ENCODE results near the gene APOF.
A peak's percentile ranks its signal among the peaks of the same experiment; 100 is the strongest.

The APOF gene

DNA sequence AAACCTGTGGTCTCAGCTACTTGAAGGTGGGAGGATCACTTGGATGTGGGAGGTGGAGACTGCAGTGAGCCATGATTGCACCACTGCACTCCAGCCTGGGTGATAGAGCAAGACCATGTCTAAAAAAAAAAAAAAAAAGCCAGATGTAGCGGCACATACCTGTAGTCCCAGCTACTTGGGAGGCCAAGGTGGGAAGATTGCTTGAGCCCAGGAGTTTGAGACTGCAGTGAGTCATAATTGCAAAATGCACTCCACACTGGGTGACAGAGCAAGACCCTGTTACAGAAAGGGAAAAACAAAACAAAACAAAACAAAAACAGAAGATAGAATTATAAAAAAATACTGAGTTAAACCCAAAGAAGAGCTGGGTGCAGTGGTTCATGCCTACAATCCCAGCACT, 29.1 kb upstream of the APOF start:
- Histone ChIP-seq H3K27ac (ENCODE audit: low read depth, low read length) (no peak overlapping the region), H2AFZ (ENCODE audit: low read length, unreplicated experiment) (no peak overlapping the region), H3K4me3 (ENCODE audit: low read depth, low read length) (no peak overlapping the region), H3K27me3 (ENCODE audit: insufficient read depth, low read length) (no peaks in the 10 kb centered on the region), H3K79me2 (ENCODE audit: control insufficient read depth, insufficient read depth, low read length, unreplicated experiment) (no peaks in the 10 kb centered on the region), H3K36me3 (ENCODE audit: insufficient read depth, low read length) (no peaks in the 10 kb centered on the region), H3K4me1 (ENCODE audit: control insufficient read depth, insufficient read depth, low read length, unreplicated experiment) (peaks cover 3% of the 10 kb centered on the region)

- Histone ChIP-seq H3K79me2 (ENCODE audit: control insufficient read depth, insufficient read depth, low read length, unreplicated experiment) (no peaks in the 10 kb centered on the region), H3K4me3 (ENCODE audit: low read depth, low read length) (no peak overlapping the region), H3K27me3 (ENCODE audit: insufficient read depth, low read length) (no peaks in the 10 kb centered on the region), H3K4me1 (ENCODE audit: control insufficient read depth, insufficient read depth, low read length, unreplicated experiment) (peaks cover 14% of the 10 kb centered on the region), H3K27ac (ENCODE audit: low read depth, low read length) (no peak overlapping the region), H2AFZ (ENCODE audit: low read length, unreplicated experiment) (no peak overlapping the region), H3K36me3 (ENCODE audit: insufficient read depth, low read length) (no peaks in the 10 kb centered on the region)
Observed at GRCh38 chr12:56389412-56389811, 26.8 kb upstream of the APOF start.

DNA sequence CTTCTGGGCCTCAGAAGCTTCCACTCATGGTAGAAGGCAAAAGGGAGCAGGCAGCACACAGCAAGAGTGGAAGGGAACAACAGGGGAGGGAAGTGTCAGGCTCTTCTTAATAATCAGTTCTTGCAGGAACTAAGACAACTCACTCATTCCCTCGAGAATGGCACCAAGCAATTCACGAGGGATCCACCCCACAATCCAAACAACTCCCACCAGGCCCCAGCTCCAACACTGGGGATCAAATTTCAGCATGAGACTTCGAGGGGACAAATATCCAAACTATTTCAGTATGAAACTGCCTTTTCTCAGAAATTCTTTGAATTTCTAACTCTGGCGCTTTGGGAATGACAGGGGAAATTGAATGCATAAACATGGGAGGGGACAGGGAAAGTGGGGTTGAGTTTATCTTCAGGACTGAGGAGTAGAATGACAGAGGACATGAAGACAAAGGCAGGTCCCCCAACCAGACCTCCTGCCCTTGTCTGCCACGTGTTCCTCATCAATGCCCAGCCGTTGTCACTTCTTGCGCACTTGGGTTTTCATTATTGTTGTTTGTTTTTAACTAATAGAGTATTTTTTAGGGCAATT, 24.6 kb upstream of the APOF start:
- no peaks in the 10 kb centered on the region for H3K79me2 ChIP-seq (ENCODE audit: control insufficient read depth, insufficient read depth, low read length, unreplicated experiment)
- H3K27me3 ChIP-seq (ENCODE audit: insufficient read depth, low read length), result no peaks in the 10 kb centered on the region; the same call in 1 of the 2 replicates
- no peaks in the 10 kb centered on the region for H3K36me3 ChIP-seq (ENCODE audit: insufficient read depth, low read length)
- no peak overlapping the region for H3K27ac ChIP-seq (ENCODE audit: low read depth, low read length)
- no peak overlapping the region for H3K4me3 ChIP-seq (ENCODE audit: low read depth, low read length)
- H3K4me1 ChIP-seq (ENCODE audit: control insufficient read depth, insufficient read depth, low read length, unreplicated experiment), result peaks cover 14% of the 10 kb centered on the region
- no peak overlapping the region for H2AFZ ChIP-seq (ENCODE audit: low read length, unreplicated experiment)

DNA sequence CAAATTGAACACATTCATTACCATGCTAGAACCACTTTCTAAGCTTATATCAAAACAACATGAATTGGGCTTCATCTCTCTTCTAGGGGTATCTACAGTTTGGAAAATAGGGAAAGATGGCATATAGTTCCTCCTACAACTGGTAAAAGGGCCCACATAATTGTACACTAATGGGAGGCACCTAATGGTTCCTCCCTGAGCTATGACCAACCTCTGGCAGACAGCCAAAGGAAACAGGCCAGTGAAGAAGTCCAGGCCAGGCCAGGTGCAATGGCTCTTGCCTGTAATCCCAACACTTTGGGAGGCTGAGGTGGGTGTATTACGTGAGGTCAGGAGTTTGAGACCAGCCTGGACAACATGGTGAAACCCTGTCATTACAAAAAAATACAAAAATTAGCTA, 23.2 kb upstream of the APOF start:
- Histone ChIP-seq H3K4me1 (ENCODE audit: control insufficient read depth, insufficient read depth, low read length, unreplicated experiment) (peaks cover 14% of the 10 kb centered on the region), H3K79me2 (ENCODE audit: control insufficient read depth, insufficient read depth, low read length, unreplicated experiment) (no peaks in the 10 kb centered on the region), H3K36me3 (ENCODE audit: insufficient read depth, low read length) (no peaks in the 10 kb centered on the region), H2AFZ (ENCODE audit: low read length, unreplicated experiment) (no peak overlapping the region), H3K27me3 (ENCODE audit: insufficient read depth, low read length) (no peaks in the 10 kb centered on the region; the same call in 1 of the 2 replicates), H3K4me3 (ENCODE audit: low read depth, low read length) (no peak overlapping the region), H3K27ac (ENCODE audit: low read depth, low read length) (no peak overlapping the region)

DNA sequence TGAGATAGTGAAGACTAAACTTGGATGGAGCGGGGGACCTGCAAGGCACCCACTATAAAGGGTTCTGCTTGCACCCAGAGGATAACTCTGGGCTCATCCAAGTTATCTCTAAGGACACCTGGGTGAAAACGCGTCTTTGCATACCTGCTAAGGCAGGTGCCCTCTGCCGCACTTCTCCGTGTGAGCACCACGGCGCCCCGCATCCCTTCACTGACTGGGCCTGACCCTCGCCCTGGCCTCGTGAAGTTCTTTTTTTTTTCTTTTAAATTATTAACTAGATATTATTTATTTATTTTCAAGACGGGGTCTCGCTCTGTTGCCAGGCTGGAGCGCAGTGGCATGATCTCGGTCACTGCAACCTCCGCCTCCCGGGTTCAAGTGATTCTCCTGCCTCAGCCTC, 20.0 kb upstream of the APOF start:
- Histone ChIP-seq H3K27ac (ENCODE audit: low read depth, low read length) (no peak overlapping the region), H3K79me2 (ENCODE audit: control insufficient read depth, insufficient read depth, low read length, unreplicated experiment) (no peaks in the 10 kb centered on the region), H3K4me3 (ENCODE audit: low read depth, low read length) (no peak overlapping the region), H3K4me1 (ENCODE audit: control insufficient read depth, insufficient read depth, low read length, unreplicated experiment) (peaks cover 14% of the 10 kb centered on the region), H3K27me3 (ENCODE audit: insufficient read depth, low read length) (no peaks in the 10 kb centered on the region; the same call in 1 of the 2 replicates), H2AFZ (ENCODE audit: low read length, unreplicated experiment) (no peak overlapping the region), H3K36me3 (ENCODE audit: insufficient read depth, low read length) (no peaks in the 10 kb centered on the region)

GRCh38 chr12:56377989-56378316, 15.3 kb upstream of the APOF start:
- H3K27me3 ChIP-seq (ENCODE audit: insufficient read depth, low read length), result no peaks in the 10 kb centered on the region
- H3K4me3 ChIP-seq (ENCODE audit: low read depth, low read length), result no peak overlapping the region
- no peak overlapping the region for H3K27ac ChIP-seq (ENCODE audit: low read depth, low read length)
- no peaks in the 10 kb centered on the region for H3K4me1 ChIP-seq (ENCODE audit: control insufficient read depth, insufficient read depth, low read length, unreplicated experiment)
- no peaks in the 10 kb centered on the region for H3K36me3 ChIP-seq (ENCODE audit: insufficient read depth, low read length)
- no peaks in the 10 kb centered on the region for H3K79me2 ChIP-seq (ENCODE audit: control insufficient read depth, insufficient read depth, low read length, unreplicated experiment)
- H2AFZ ChIP-seq (ENCODE audit: low read length, unreplicated experiment), result peak overlapping the region; percentile 10

- H3K27me3 ChIP-seq (ENCODE audit: insufficient read depth, low read length), result no peaks in the 10 kb centered on the region
- no peaks in the 10 kb centered on the region for H3K36me3 ChIP-seq (ENCODE audit: insufficient read depth, low read length)
- H3K4me3 ChIP-seq (ENCODE audit: low read depth, low read length), result no peak overlapping the region
- no peaks in the 10 kb centered on the region for H3K79me2 ChIP-seq (ENCODE audit: control insufficient read depth, insufficient read depth, low read length, unreplicated experiment)
- no peaks in the 10 kb centered on the region for H3K4me1 ChIP-seq (ENCODE audit: control insufficient read depth, insufficient read depth, low read length, unreplicated experiment)
- H2AFZ ChIP-seq (ENCODE audit: low read length, unreplicated experiment), result peak overlapping the region; percentile 10
- H3K27ac ChIP-seq (ENCODE audit: low read depth, low read length), result no peak overlapping the region
Observed at GRCh38 chr12:56377310-56377988, 14.8 kb upstream of the APOF start.

DNA sequence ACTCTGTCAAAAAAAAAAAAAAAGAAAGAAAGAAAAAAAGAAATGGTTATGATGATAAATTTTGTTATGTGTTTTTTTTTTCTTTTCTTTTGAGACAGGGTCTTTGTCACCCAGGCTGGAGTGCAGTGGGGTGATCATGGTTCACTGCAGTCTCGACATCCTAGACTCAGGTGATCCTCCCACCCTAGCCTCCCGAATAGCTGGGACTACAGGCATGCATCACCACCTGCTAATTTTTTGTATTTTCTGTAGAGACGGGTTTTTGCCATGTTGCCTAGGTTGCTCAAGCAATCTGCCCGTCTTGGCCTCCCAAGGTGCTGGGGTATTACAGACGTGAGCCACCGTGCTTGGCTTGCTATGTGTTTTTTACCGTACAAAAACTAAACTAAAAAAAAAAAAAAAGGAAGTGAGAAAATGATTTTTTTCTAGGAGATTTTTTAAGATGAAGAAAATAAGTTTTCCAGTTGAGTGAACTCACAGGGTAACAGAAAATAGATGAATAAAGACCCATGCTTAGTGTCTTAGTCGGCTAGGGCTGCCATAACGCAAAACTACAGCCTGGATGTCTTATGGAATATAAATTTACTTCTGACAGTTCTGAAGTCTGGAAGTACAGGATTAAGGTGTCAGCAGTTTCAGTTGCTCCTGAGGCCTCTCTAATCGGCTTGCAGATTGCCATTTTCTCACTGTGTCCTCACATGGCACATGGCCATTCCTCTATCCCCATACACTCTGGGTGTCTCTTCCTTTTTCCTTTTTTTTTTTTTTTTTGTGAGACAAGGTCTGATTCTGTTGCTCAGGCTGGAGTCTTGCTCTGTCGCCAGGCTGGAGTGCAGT, 13.2 kb upstream of the APOF start:
- Histone ChIP-seq H3K4me1 (ENCODE audit: control insufficient read depth, insufficient read depth, low read length, unreplicated experiment) (no peaks in the 10 kb centered on the region), H3K36me3 (ENCODE audit: insufficient read depth, low read length) (no peaks in the 10 kb centered on the region), H3K79me2 (ENCODE audit: control insufficient read depth, insufficient read depth, low read length, unreplicated experiment) (no peaks in the 10 kb centered on the region), H3K27ac (ENCODE audit: low read depth, low read length) (no peak overlapping the region), H2AFZ (ENCODE audit: low read length, unreplicated experiment) (no peak overlapping the region), H3K27me3 (ENCODE audit: insufficient read depth, low read length) (no peaks in the 10 kb centered on the region), H3K4me3 (ENCODE audit: low read depth, low read length) (no peak overlapping the region)

DNA sequence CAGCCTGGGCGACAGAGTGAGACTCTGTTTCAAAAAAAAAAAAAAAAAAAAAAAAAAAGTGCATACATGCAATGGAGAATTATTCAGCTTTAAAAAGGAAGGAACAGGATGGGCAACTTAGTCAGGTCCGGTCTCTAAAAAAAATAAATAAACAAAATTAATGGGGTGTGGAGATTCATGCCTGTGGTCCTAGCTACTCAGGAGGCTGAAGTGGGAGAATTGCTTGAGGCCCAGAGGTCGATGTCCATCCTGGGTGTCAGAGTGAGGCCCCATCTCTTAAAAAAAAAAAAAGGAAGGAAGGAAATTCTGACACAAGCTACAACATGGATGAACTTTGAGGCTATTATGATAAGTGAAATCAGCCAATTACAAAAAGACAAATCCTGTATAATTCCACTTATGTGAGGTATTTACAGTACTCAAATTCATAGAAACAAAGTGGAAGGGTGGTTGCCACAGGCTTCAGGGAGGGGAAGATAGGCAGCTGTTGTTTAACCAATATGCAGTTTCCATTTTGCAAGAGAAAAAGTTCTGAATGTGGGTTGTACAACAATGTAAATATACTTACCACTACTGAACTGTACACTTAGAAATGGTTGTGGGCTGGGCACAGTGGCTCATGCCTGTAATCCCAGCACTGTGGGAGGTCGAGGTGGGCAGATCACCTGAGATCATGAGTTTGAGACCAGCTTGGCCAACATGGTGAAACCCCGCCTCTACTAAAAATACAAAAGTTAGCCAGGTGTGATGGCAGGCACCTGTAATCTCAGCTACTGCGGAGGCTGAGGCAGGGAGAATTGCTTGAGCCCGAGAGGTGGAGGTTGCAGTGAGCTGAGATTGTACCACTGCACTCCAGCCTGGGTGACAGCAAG, 12.3 kb upstream of the APOF start:
- H3K4me1 ChIP-seq (ENCODE audit: control insufficient read depth, insufficient read depth, low read length, unreplicated experiment), result no peaks in the 10 kb centered on the region
- H3K4me3 ChIP-seq (ENCODE audit: low read depth, low read length), result no peak overlapping the region
- no peaks in the 10 kb centered on the region for H3K36me3 ChIP-seq (ENCODE audit: insufficient read depth, low read length)
- no peaks in the 10 kb centered on the region for H3K79me2 ChIP-seq (ENCODE audit: control insufficient read depth, insufficient read depth, low read length, unreplicated experiment)
- H3K27me3 ChIP-seq (ENCODE audit: insufficient read depth, low read length), result no peaks in the 10 kb centered on the region
- H2AFZ ChIP-seq (ENCODE audit: low read length, unreplicated experiment), result no peak overlapping the region
- no peak overlapping the region for H3K27ac ChIP-seq (ENCODE audit: low read depth, low read length)

DNA sequence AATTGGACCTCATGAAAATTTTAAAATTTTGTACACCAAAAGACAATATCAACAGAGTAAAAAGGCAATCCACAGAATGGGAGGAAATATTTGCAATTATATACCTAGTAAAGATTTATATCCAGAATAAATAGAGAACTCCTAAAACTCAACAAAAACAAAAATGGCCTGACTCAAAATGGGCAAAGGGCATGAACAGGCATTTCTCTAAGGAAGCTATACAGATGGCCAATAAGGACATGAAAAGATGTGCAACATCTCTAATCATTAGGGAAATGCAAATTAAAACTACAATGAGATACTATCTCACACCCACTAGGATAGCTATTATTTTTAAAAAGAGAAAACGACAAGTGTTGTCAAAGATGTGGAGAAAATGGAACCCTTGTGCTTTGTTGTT, 10.9 kb upstream of the APOF start:
- no peaks in the 10 kb centered on the region for H3K36me3 ChIP-seq (ENCODE audit: insufficient read depth, low read length)
- no peak overlapping the region for H3K27ac ChIP-seq (ENCODE audit: low read depth, low read length)

More for the DNA sequence above, 10.9 kb upstream of the APOF start:
- H3K4me3 ChIP-seq (ENCODE audit: low read depth, low read length), result no peak overlapping the region
- no peak overlapping the region for H2AFZ ChIP-seq (ENCODE audit: low read length, unreplicated experiment)
- H3K27me3 ChIP-seq (ENCODE audit: insufficient read depth, low read length), result no peaks in the 10 kb centered on the region
- H3K79me2 ChIP-seq (ENCODE audit: control insufficient read depth, insufficient read depth, low read length, unreplicated experiment), result no peaks in the 10 kb centered on the region
- H3K4me1 ChIP-seq (ENCODE audit: control insufficient read depth, insufficient read depth, low read length, unreplicated experiment), result no peaks in the 10 kb centered on the region
